GM12873 (cell line): ENCODE results near the gene CDK14.

Experiments
- TF ChIP-seq, protein P1 (sequence below): IDR thresholded peaks from 2 replicates; pipeline ENCODE4 v1.5.1; 2012; ENCODE audit warnings: low read depth, mild to moderate bottlenecking, moderate library complexity, low read length, control low read depth; ENCODE audit not compliant: insufficient read depth; ENCODE audit errors: missing control alignments

CDK14 gene

DNA sequence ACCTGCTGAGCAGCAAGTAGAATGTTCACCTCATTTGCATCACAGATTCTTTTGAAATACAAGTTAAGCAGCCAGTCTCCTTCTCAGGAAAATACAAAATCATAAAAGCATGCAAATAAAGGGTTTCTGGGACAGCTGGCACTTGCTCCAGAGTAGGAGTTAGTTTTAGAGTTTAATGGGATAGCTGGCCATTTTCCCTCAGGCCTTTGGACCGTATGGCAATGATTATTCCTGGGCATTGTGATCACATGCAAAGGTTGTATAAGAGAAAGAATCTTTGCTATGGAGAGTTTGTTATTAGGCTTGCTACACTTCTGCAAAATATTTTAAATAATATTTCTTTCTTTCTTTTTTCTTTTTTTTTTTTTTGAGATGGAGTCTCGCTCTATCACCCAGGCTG lies 240.8 kb downstream of the CDK14 start:
- TF ChIP-seq, protein P1, sequence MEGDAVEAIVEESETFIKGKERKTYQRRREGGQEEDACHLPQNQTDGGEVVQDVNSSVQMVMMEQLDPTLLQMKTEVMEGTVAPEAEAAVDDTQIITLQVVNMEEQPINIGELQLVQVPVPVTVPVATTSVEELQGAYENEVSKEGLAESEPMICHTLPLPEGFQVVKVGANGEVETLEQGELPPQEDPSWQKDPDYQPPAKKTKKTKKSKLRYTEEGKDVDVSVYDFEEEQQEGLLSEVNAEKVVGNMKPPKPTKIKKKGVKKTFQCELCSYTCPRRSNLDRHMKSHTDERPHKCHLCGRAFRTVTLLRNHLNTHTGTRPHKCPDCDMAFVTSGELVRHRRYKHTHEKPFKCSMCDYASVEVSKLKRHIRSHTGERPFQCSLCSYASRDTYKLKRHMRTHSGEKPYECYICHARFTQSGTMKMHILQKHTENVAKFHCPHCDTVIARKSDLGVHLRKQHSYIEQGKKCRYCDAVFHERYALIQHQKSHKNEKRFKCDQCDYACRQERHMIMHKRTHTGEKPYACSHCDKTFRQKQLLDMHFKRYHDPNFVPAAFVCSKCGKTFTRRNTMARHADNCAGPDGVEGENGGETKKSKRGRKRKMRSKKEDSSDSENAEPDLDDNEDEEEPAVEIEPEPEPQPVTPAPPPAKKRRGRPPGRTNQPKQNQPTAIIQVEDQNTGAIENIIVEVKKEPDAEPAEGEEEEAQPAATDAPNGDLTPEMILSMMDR: no peak

DNA sequence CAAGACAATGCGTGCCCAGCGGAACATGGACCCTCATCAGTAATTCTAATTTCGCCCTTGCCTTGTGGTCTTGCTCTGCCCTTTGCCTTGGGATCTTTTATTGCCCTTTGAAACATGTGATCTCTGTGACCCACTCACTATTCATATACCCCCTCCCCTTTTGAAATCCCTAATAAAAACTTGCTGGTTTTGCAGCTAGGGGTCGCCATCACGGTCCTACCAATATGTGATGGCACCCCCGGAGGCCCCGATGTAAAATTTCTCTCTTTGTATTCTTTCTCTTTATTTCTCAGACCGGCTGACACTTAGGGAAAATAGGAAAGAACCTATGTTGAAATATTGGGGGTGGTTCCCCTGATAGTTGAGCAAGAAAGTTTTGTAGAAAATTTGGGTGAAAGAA lies 242.7 kb downstream of the CDK14 start:
- TF ChIP-seq, protein P1: no peak

DNA sequence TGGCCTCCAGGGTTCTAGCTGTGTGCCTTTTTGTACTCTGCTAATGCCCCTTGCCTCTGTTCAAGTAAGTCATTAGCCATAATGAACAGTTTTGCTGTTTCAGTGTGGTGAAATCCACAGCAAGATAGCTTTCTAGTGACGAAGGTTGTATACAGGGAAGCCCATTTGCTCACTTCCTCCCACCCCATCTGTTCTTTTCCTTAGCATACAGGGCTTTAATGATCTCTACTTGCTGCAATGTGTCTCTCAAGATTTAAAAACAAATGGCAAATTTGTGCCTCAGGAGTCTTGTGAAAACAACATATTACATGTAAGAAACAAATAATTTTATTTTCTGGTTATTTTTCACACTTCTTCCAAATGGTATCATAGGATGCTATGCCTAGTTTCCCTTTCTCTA lies 243.2 kb downstream of the CDK14 start:
- TF ChIP-seq, protein P1: no peak

DNA sequence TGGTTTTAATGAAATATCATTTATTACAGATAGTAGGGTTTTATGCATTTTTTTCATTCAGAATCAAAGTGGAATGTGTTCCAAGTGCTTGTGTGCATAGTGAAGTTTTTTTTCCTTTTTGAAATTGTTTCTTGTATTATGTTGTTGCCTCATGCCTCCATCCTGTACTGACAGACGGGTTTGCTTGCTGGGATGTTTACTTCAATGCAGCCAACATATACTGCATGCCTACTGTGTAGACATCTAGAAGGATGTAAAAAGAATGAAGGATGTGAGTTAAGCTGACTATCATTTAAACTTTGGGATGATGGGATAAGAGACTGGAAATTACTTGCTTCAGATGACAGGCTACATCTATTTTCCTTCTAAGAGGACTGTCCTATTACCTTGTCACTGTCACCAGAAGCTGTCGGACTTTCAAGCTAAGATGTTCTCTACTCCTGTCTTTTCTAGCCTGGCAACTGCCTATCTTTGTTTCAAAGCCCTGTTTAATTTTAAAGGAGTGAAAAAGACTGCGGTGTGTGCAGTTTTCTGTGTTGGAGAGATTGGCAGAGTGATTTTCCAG lies 243.7 kb downstream of the CDK14 start:
- TF ChIP-seq, protein P1: no peak

DNA sequence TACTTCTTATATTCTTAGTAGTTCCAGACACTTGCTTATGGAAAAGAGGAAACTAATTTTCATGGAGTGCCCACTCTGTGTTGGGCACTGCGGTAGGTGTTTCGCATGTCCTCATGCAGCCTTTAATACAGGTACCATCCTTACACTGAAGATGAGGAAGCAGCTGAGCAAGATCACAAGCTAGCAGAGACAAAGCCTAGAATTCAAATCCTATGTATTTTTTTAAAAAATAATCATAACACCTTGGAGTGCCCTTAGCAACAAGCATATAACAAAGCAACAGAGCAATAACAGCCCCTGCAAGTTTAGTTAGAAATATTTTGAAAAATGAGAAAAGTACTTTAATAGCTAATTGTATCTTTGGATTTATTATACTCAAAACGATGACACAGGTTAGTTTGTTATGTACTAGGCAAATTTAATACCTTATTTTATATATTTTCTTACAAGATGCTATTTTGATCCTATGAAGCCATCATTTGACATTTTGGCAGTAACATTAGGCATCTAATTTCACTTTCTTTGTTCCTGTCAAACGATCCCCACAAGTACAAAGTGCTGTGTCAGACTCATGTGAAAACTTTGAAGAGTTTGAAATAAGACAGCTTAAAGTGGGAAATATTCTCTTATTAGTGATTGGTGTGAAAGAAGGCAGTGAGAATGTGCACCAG lies 245.8 kb downstream of the CDK14 start:
- TF ChIP-seq, protein P1: no peak

DNA sequence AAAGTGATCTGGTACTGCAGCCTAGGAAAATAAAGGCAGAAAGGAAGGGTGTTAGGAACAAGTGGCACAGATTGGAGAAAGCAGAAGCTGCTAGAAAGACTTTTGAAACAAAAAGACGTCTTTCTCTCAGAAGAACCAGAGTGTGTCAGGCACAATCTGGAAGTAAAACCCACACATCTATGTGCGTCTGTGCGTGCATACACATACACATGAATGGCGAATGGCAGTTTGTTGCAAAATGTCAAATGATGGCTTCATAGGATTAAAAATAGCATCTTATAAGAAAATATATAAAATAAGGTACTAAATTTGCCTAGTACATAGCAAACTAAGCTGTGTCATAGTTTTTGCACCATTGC lies 246.3 kb downstream of the CDK14 start:
- TF ChIP-seq, protein P1: no peak

DNA sequence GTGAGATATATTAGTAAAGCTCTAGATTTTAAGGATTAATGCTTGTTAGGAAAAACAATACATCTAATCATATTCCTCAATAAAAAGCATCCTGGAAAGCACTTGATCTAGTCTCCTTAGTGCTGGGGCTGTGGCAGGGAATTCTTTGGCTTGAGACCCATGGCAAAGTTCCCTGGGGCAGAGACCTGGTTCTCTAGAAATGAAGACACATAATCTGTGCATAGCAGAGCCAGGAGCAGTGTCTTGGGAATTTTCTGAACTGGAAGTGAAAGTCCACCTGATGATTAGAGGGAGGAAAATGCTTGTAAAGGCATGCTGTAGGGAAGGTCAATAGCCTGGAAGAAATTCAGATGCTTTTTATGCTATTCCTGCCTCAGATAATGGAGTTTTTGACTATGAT lies 247.4 kb downstream of the CDK14 start:
- TF ChIP-seq, protein P1: no peak
